ENCODE results near the gene MANF. TPM values are rescaled to one million over a fixed set of nuclear protein-coding genes. Genes with fewer than 3 reads are reported as not detected.

The MANF gene
- total RNA-seq, 6 experiments from 2014 or later = 60.9 to 128 (median 81.8) TPM

DNA sequence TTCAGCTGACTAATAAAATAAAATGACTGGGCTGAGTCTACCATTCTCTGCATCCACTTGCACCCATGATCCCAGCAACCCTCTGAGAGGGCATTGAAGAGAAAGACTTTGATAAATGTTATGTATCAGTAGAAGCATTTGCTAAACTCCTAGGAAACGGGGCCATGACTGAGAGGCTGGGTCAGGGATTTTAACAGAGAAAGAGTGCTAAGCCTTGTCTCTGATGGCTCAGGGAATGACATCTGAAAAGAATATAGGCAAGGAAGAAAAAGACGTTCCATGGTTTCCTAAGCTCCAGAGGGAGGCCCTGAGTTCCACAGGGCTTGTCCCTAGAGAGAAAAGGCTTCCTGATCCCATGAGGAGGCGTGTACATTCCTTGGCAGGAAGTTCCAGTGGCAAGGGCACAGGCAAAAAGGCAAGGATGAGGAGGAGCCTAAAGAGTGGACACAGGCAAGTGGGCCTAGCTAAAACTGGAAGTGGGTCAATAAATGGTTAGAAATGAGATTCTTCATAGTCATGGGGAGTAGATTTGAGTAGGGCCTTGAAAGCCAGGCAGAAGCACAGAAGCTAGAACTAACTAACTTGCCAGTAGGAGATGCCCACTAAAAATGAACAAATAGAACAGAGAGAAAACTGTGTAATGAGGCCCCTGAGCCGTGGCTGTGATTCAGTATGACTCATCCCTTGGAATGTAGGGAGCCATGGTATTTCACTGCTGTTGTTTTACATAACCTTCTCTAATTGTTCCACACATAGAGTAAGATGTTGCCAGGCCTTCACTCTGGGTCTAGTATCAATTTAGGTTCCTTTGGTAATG lies 44.9 kb upstream of the MANF start:
- H3K36me3 ChIP-seq = no peaks in the 10 kb centered on the region
- H3K9me3 ChIP-seq = no peaks in the 10 kb centered on the region
- H3K4me3 ChIP-seq = no peak overlapping the region
- TF ChIP-seq POLR2A (IDR thresholded peaks at IDR 0.05) = no peak
- TF ChIP-seq, protein P1, sequence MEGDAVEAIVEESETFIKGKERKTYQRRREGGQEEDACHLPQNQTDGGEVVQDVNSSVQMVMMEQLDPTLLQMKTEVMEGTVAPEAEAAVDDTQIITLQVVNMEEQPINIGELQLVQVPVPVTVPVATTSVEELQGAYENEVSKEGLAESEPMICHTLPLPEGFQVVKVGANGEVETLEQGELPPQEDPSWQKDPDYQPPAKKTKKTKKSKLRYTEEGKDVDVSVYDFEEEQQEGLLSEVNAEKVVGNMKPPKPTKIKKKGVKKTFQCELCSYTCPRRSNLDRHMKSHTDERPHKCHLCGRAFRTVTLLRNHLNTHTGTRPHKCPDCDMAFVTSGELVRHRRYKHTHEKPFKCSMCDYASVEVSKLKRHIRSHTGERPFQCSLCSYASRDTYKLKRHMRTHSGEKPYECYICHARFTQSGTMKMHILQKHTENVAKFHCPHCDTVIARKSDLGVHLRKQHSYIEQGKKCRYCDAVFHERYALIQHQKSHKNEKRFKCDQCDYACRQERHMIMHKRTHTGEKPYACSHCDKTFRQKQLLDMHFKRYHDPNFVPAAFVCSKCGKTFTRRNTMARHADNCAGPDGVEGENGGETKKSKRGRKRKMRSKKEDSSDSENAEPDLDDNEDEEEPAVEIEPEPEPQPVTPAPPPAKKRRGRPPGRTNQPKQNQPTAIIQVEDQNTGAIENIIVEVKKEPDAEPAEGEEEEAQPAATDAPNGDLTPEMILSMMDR (IDR thresholded peaks at IDR 0.05) = no peak
- DNase-seq (no peak), ATAC-seq (peak in 1 of 4 donors; percentile 55)
- WGBS (ENCODE audit: insufficient coverage, low coverage, low lambda C conversion rate, missing lambda C conversion rate) = 63% methylated on average over 4 of the region's 4 CpGs
- intact Hi-C loops (cut with DNase I) = no loop called here
- H3K27me3 ChIP-seq = no peaks in the 10 kb centered on the region
- H3K27ac ChIP-seq = no peak overlapping the region
- no peaks in the 10 kb centered on the region for H3K4me1 ChIP-seq

DNA sequence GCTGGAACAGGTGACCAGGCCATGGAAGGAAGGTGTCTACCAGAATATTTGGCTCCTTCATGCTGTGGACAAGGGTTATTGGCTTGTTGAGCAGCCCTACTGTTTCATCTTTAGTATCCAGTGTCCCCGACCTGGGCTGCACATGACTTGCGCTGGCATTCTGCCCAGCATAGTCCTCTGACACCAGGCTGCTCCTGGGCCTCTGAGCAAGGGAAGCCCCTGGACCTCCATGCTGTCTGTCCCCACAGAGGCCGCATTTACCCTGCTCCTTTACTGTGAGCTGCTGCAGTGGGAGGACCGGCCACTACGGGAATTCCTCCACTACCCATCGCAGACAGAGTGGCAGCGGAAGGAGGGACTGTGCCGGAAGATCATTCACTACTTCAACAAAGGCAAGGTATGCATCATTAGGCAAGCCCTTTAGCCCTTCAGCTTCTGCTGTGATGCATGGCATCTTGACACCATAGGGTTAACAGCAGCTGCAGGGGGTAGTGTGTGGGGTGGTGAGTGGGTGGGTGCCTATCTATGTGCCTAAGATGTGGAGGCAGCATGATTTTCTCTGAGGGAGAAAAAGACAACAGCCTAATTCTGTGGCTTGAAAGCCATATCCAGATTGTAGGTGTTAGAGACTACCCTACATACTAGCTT lies 44.0 kb upstream of the MANF start:
- 24% methylated on average over 2 of the region's 8 CpGs for WGBS (ENCODE audit: insufficient coverage, low coverage, low lambda C conversion rate, missing lambda C conversion rate)
- TF ChIP-seq, protein P1 (IDR thresholded peaks at IDR 0.05) = no peak
- no peak for TF ChIP-seq POLR2A (IDR thresholded peaks at IDR 0.05)
- no peak overlapping the region for H3K4me3 ChIP-seq
- ATAC-seq = no peak
- no peaks in the 10 kb centered on the region for H3K4me1 ChIP-seq
- DNase-seq = no peak
- intact Hi-C loops (cut with DNase I) = no loop called here
- H3K9me3 ChIP-seq = no peaks in the 10 kb centered on the region
- no peaks in the 10 kb centered on the region for H3K36me3 ChIP-seq
- no peak overlapping the region for H3K27ac ChIP-seq
- no peaks in the 10 kb centered on the region for H3K27me3 ChIP-seq

DNA sequence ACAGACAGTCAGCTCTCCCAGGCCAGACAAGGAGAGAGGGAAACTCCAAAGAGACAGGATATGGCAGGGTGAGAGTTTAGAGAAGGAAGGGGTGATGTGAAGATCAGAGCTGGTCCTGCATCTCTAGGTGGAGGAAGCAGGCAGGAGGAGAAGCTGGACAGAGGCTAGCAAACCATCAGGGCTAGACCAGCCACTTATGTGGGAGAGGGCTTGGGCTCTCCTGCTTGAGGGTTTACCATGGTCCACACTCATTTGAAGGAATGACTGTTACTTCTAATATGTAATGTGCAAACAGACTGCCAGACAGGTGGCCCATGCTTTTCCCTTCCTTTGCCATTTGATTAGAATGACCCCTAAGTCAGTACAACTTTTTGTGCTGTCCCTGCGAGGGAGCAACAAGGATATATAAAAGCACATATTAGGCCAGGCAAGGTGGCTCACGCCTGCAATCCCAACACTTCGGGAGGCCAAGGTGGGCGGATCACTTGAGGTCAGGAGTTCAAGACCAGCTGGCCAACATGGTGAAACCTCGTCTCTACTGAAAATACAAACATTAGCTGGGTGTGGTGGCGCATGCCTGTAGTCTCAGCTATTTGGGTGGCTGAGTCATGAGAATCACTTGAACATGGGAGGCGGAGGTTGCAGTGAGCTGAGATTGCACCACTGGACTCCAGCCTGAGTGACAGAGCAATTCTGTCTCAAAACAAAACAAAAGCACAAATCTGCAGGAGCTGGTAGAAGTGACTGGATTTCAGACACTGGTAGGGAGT lies 41.0 kb upstream of the MANF start:
- 61% methylated on average over 7 of the region's 7 CpGs for WGBS (ENCODE audit: insufficient coverage, low coverage, low lambda C conversion rate, missing lambda C conversion rate)
- H3K36me3 ChIP-seq = no peaks in the 10 kb centered on the region
- DNase-seq = no peak
- intact Hi-C loops (cut with DNase I) = no loop called here
- H3K4me3 ChIP-seq = no peak overlapping the region
- no peaks in the 10 kb centered on the region for H3K4me1 ChIP-seq
- no peak for ATAC-seq
- H3K9me3 ChIP-seq = no peaks in the 10 kb centered on the region
- TF ChIP-seq, protein P1 (IDR thresholded peaks at IDR 0.05) = no peak
- TF ChIP-seq POLR2A (IDR thresholded peaks at IDR 0.05) = no peak
- no peaks in the 10 kb centered on the region for H3K27me3 ChIP-seq
- H3K27ac ChIP-seq = no peak overlapping the region

DNA sequence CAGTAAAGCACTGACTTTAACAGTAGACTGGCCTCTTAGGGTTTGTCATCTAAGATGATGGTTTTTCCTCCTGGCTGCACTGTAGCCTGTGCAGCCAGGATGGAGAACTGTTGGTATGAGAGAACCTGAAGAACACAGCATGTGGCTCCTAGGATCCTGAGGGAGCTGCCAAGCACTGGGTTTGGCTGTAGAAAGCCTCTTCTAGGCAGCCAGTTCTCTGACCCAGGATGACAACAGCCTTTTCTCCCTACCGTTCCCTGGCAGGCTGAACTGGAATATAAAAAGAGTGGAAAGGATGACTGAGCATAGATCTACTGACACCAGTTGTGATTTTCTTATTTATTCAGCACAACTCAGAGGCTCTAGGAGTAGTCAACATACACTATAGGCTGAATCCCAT lies 34.3 kb upstream of the MANF start:
- WGBS (ENCODE audit: insufficient coverage, low coverage, low lambda C conversion rate, missing lambda C conversion rate) = no CpG with 5 or more reads among the region's 1 CpG
- Histone ChIP-seq H3K9me3 (no peaks in the 10 kb centered on the region), H3K27ac (no peak overlapping the region), H3K36me3 (no peaks in the 10 kb centered on the region), H3K27me3 (no peaks in the 10 kb centered on the region), H3K4me1 (no peaks in the 10 kb centered on the region), H3K4me3 (no peak overlapping the region)
- TF ChIP-seq POLR2A (IDR thresholded peaks at IDR 0.05) = no peak
- TF ChIP-seq, protein P1 (IDR thresholded peaks at IDR 0.05) = no peak
- ATAC-seq (no peak), DNase-seq (no peak)
- intact Hi-C loops (cut with DNase I) = no loop called here
